Dendritic cell treated with granulocyte-macrophage colony-stimulating factor and Interleukin-4, amounts not matched to agents 40 ng/mL and 50 ng/mL, for 4 days (primary cell): ENCODE measurements around the gene NEURL3.

Source experiments
- H3K27ac Mint-ChIP-seq: one replicate; pipeline ENCODE4 v1.8.0; 2022; ENCODE audit warnings: mild to moderate bottlenecking, mixed read lengths
- H3K27me3 Mint-ChIP-seq: one replicate; pipeline ENCODE4 v1.8.0; 2022; ENCODE audit warnings: mild to moderate bottlenecking, mixed read lengths
- H3K36me3 Mint-ChIP-seq: one replicate; pipeline ENCODE4 v1.8.0; 2022; ENCODE audit warnings: low read depth, mixed read lengths
- H3K4me1 Mint-ChIP-seq: one replicate; pipeline ENCODE4 v1.8.0; 2022; ENCODE audit warnings: low read depth, mixed read lengths
- H3K4me3 Mint-ChIP-seq: one replicate; pipeline ENCODE4 v1.8.0; 2022; ENCODE audit warnings: mild to moderate bottlenecking, moderate library complexity, mixed read lengths
- H3K9me3 Mint-ChIP-seq: one replicate; pipeline ENCODE4 v1.8.0; 2022; ENCODE audit warnings: mixed read lengths
- intact Hi-C: fragments of 100-400 bp; cut with micrococcal nuclease; formaldehyde crosslinking; loops from one replicate; pipeline ENCODE4 v1.15.0; 2022

Gene NEURL3

GRCh38 chr2:96534701-96535181 is 29.6 kb upstream of the NEURL3 start:
- Mint-ChIP-seq H3K4me3 (no peak overlapping the region), H3K4me1 (peaks cover 81% of the 10 kb centered on the region), H3K27ac (peak overlapping the region; percentile 89), H3K9me3 (no peaks in the 10 kb centered on the region), H3K36me3 (peaks cover 27% of the 10 kb centered on the region), H3K27me3 (peaks cover 8% of the 10 kb centered on the region)
- intact Hi-C loops: loop anchor here (5.0 kb wide), 1 partner anchor 228 kb away; the partner anchor contains the start of gene CNNM4

- no peaks in the 10 kb centered on the region for H3K9me3 Mint-ChIP-seq
- peaks cover 11% of the 10 kb centered on the region for H3K27me3 Mint-ChIP-seq
- intact Hi-C loops: no loop called here
- peak overlapping the region; percentile 89 for H3K27ac Mint-ChIP-seq
- peaks cover 21% of the 10 kb centered on the region for H3K36me3 Mint-ChIP-seq
- H3K4me3 Mint-ChIP-seq: no peak overlapping the region
- peaks cover 81% of the 10 kb centered on the region for H3K4me1 Mint-ChIP-seq
Measured at GRCh38 chr2:96534141-96534540, 29.0 kb upstream of the NEURL3 start.

GRCh38 chr2:96533292-96534073 is 28.3 kb upstream of the NEURL3 start:
- Mint-ChIP-seq H3K27me3 (peaks cover 12% of the 10 kb centered on the region), H3K36me3 (peaks cover 14% of the 10 kb centered on the region), H3K4me1 (peaks cover 81% of the 10 kb centered on the region), H3K4me3 (no peak overlapping the region), H3K9me3 (no peaks in the 10 kb centered on the region), H3K27ac (peak overlapping the region; percentile 89)
- intact Hi-C loops: loop anchor here (2.0 kb wide), 1 partner anchor 47 kb away; no protein-coding TSS in a partner anchor

GRCh38 chr2:96532641-96533291 is 27.6 kb upstream of the NEURL3 start:
- intact Hi-C loops: loop anchor here (2.0 kb wide), 1 partner anchor 46 kb away; no protein-coding TSS in a partner anchor
- H3K4me1 Mint-ChIP-seq: peaks cover 81% of the 10 kb centered on the region
- H3K27ac Mint-ChIP-seq: peak overlapping the region; percentile 89
- no peaks in the 10 kb centered on the region for H3K9me3 Mint-ChIP-seq
- H3K27me3 Mint-ChIP-seq: peaks cover 12% of the 10 kb centered on the region
- H3K36me3 Mint-ChIP-seq: peaks cover 10% of the 10 kb centered on the region
- H3K4me3 Mint-ChIP-seq: no peak overlapping the region

- Mint-ChIP-seq H3K27ac (peak overlapping the region; percentile 89), H3K27me3 (peaks cover 14% of the 10 kb centered on the region), H3K4me1 (peaks cover 83% of the 10 kb centered on the region), H3K36me3 (peaks cover 2% of the 10 kb centered on the region), H3K4me3 (peak overlapping the region; percentile 70), H3K9me3 (no peaks in the 10 kb centered on the region)
- intact Hi-C loops: loop anchor here (2.0 kb wide), 1 partner anchor 45 kb away; no protein-coding TSS in a partner anchor
Measured at GRCh38 chr2:96531872-96532505, 26.8 kb upstream of the NEURL3 start.

- peak overlapping the region; percentile 89 for H3K27ac Mint-ChIP-seq
- H3K36me3 Mint-ChIP-seq: no peaks in the 10 kb centered on the region
- no peaks in the 10 kb centered on the region for H3K9me3 Mint-ChIP-seq
- H3K4me1 Mint-ChIP-seq: peaks cover 87% of the 10 kb centered on the region
- peaks cover 19% of the 10 kb centered on the region for H3K27me3 Mint-ChIP-seq
- intact Hi-C loops: no loop called here
- no peak overlapping the region for H3K4me3 Mint-ChIP-seq
Measured at GRCh38 chr2:96531366-96531765, 26.2 kb upstream of the NEURL3 start.

GRCh38 chr2:96530474-96531357 is 25.6 kb upstream of the NEURL3 start:
- Mint-ChIP-seq H3K9me3 (no peaks in the 10 kb centered on the region), H3K27ac (peak overlapping the region; percentile 89), H3K4me1 (peaks cover 80% of the 10 kb centered on the region), H3K36me3 (no peaks in the 10 kb centered on the region), H3K27me3 (peaks cover 21% of the 10 kb centered on the region), H3K4me3 (no peak overlapping the region)
- intact Hi-C loops: no loop called here

- Mint-ChIP-seq H3K4me3 (no peak overlapping the region), H3K27ac (peak overlapping the region; percentile 62), H3K4me1 (peaks cover 74% of the 10 kb centered on the region), H3K9me3 (no peaks in the 10 kb centered on the region), H3K27me3 (peaks cover 23% of the 10 kb centered on the region), H3K36me3 (no peaks in the 10 kb centered on the region)
- intact Hi-C loops: no loop called here
Measured at GRCh38 chr2:96530144-96530430, 24.9 kb upstream of the NEURL3 start.

GRCh38 chr2:96529376-96530143 is 24.4 kb upstream of the NEURL3 start:
- Mint-ChIP-seq H3K36me3 (no peaks in the 10 kb centered on the region), H3K9me3 (no peaks in the 10 kb centered on the region), H3K4me1 (peaks cover 71% of the 10 kb centered on the region), H3K27ac (peak overlapping the region; percentile 62), H3K4me3 (no peak overlapping the region), H3K27me3 (peaks cover 23% of the 10 kb centered on the region)
- intact Hi-C loops: no loop called here

- Mint-ChIP-seq H3K9me3 (no peaks in the 10 kb centered on the region), H3K36me3 (no peaks in the 10 kb centered on the region), H3K27ac (peak overlapping the region; percentile 81), H3K27me3 (peaks cover 24% of the 10 kb centered on the region), H3K4me1 (peaks cover 63% of the 10 kb centered on the region), H3K4me3 (no peak overlapping the region)
- intact Hi-C loops: no loop called here
Measured at GRCh38 chr2:96528700-96529375, 23.7 kb upstream of the NEURL3 start.

GRCh38 chr2:96528006-96528699 is 23.0 kb upstream of the NEURL3 start:
- Mint-ChIP-seq H3K27ac (peak overlapping the region; percentile 81), H3K4me1 (peaks cover 57% of the 10 kb centered on the region), H3K27me3 (peaks cover 29% of the 10 kb centered on the region), H3K4me3 (peak overlapping the region; percentile 65), H3K9me3 (no peaks in the 10 kb centered on the region), H3K36me3 (no peaks in the 10 kb centered on the region)
- intact Hi-C loops: no loop called here
